Measurements from ENCODE around the gene ARHGAP24.
"Not testable (repeated sequence)": the region's sequence is repeated elsewhere in the genome, so short reads cannot be mapped to it uniquely, and the experiment has no call there.

The ARHGAP24 gene

DNA sequence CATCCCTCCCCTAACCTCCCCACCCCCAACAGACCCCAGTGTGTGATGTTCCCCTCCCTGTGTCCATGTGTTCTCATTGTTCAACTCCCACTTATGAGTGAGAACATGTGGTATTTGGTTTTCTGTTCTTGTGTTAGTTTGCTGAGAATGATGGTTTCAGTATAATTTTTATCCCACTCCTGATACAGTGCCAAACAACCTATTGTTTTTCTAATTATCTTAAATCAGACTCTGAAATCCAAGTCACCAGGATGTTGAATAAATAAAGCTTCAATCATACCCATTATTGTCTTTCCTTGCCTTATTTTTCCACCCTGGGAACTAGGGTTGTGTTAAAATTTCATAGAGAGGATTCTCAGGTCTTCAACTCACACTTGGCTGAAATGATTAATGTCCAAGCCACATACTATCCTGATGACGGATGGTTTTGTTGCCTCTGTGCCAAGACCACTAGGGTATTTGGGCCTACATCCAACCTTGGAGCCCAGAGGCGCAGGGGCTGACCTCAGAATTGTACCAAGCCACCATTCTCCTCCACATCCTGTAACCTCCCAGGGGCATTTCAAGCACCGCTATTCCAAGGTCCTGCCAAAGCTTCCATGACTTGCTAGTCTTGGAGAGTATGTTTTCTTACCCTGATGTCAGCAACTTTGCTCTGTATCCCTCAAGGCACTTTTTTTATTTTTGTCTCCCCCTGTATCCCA lies 332.4 kb downstream of the ARHGAP24 start:
- TF ChIP-seq, protein P1, sequence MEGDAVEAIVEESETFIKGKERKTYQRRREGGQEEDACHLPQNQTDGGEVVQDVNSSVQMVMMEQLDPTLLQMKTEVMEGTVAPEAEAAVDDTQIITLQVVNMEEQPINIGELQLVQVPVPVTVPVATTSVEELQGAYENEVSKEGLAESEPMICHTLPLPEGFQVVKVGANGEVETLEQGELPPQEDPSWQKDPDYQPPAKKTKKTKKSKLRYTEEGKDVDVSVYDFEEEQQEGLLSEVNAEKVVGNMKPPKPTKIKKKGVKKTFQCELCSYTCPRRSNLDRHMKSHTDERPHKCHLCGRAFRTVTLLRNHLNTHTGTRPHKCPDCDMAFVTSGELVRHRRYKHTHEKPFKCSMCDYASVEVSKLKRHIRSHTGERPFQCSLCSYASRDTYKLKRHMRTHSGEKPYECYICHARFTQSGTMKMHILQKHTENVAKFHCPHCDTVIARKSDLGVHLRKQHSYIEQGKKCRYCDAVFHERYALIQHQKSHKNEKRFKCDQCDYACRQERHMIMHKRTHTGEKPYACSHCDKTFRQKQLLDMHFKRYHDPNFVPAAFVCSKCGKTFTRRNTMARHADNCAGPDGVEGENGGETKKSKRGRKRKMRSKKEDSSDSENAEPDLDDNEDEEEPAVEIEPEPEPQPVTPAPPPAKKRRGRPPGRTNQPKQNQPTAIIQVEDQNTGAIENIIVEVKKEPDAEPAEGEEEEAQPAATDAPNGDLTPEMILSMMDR (IDR thresholded peaks at IDR 0.05; ENCODE audit: borderline replicate concordance, control extremely low read depth, extremely low read depth, insufficient read depth, missing control alignments) = no peak
- in situ Hi-C loops (cut with MboI; ENCODE audit: low sequenced_read_pairs, unreplicated experiment) = no loop called here
- no peak for DNase-seq (ENCODE audit: low spot score)

DNA sequence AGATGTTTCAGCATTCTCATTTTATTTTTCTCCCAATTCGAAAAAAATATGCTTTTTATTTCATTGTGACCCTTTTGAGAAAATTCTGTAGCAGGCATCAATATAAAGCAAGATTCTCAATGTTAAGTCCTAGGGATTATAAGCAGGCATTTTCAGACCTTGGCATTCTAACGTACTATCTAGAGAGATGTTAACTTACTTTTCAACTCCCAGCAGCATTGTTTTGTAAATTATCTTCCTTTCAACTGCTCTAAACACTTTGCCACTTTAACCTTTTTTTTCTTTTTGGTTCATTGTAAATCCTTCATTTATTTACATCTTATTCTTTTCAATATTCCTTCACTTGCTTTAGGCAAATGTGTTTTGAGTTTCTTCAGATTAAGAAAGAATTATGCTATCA lies 333.2 kb downstream of the ARHGAP24 start:
- no peak for DNase-seq (ENCODE audit: low spot score)
- in situ Hi-C loops (cut with MboI; ENCODE audit: low sequenced_read_pairs, unreplicated experiment) = no loop called here
- TF ChIP-seq, protein P1 (IDR thresholded peaks at IDR 0.05; ENCODE audit: borderline replicate concordance, control extremely low read depth, extremely low read depth, insufficient read depth, missing control alignments) = no peak

DNA sequence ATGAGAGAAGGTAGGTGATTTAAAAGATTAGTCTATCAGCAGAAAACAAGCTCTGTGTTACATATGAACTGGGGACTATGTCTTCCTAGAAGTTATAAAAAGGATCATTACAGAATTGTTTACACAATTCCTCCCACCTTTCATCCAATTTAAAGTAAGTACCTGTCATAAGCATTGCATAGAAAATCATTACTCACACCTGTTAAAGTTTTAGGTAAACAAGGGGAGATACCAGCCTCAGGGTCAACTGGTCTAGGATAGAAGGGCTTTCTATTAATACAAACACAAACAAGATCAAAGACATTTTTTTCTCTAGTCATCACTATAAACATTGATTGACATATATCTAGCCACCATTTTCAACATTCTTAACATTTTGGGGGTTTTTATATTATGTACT lies 333.9 kb downstream of the ARHGAP24 start:
- TF ChIP-seq, protein P1 (IDR thresholded peaks at IDR 0.05; ENCODE audit: borderline replicate concordance, control extremely low read depth, extremely low read depth, insufficient read depth, missing control alignments) = no peak
- no peak for DNase-seq (ENCODE audit: low spot score)
- in situ Hi-C loops (cut with MboI; ENCODE audit: low sequenced_read_pairs, unreplicated experiment) = no loop called here

DNA sequence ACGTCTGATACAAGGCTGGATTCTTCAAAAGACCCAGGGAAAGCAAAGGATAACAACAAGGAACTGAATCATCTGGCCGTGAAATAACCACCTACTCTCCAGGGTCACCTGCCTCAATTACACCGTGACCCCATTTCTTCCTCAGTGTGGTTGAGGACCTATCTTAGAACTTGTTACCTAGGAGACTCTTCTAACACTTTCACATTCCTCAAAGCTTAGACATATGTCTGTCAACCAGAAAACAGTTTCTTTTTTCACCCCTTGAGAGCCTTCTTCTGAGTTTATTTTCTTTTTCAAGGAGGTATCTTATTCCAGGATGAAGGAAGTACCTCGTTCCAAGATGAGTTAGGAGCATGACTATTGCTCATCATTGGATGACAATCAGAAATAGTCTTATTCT lies 337.8 kb downstream of the ARHGAP24 start:
- TF ChIP-seq, protein P1 (IDR thresholded peaks at IDR 0.05; ENCODE audit: borderline replicate concordance, control extremely low read depth, extremely low read depth, insufficient read depth, missing control alignments) = no peak
- DNase-seq (ENCODE audit: low spot score) = no peak
- in situ Hi-C loops (cut with MboI; ENCODE audit: low sequenced_read_pairs, unreplicated experiment) = no loop called here

DNA sequence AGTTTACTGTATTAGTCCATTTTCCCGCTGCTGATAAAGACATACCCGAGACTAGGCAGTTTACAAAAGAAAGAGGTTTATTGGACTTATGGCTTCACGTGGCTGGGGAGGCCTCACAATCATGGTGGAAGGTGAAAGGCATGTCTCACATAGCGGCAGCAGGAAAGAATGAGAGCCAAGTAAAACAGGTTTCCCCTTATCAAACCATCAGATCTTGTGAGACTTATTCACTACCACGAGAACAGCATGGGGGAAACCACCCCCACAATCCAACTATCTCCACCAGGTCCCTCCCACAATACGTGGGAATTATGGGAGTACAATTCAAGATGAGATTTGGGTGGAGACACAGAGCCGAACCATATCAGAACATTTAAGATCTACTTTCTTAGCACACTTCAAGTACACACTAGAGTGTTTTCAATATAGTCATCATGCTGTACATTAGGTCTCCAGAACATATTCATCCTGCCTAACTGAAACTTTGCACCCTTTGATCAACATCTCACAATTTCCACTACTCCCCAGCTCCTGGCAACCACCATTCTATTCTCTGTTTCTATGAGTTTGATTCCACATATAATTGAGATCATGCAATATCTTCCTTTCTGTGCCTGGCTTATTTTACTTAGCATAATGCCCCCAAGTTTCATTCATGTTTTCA lies 341.0 kb downstream of the ARHGAP24 start:
- TF ChIP-seq, protein P1 (IDR thresholded peaks at IDR 0.05; ENCODE audit: borderline replicate concordance, control extremely low read depth, extremely low read depth, insufficient read depth, missing control alignments) = no peak
- in situ Hi-C loops (cut with MboI; ENCODE audit: low sequenced_read_pairs, unreplicated experiment) = no loop called here
- DNase-seq (ENCODE audit: low spot score) = no peak

DNA sequence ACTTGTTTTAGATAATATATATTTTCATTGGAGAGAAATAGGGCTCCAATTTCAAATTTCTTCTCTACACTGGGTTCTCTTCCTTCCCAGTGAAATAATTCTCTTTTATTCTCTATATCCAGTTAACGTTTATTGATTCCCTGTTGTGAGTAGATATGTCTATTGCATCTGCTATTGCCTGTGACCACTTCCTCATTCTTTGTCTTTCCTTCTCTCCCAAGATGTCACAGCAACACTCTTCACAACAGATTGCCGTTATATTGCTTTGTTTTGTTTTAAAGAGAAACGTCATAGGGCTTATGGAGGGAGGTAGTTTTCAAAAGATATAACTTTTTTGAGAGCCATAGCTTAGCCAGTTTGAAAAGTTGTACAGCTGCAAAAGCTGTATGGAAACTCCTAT lies 343.8 kb downstream of the ARHGAP24 start:
- TF ChIP-seq, protein P1 (IDR thresholded peaks at IDR 0.05; ENCODE audit: borderline replicate concordance, control extremely low read depth, extremely low read depth, insufficient read depth, missing control alignments) = no peak
- no peak for DNase-seq (ENCODE audit: low spot score)
- in situ Hi-C loops (cut with MboI; ENCODE audit: low sequenced_read_pairs, unreplicated experiment) = no loop called here

DNA sequence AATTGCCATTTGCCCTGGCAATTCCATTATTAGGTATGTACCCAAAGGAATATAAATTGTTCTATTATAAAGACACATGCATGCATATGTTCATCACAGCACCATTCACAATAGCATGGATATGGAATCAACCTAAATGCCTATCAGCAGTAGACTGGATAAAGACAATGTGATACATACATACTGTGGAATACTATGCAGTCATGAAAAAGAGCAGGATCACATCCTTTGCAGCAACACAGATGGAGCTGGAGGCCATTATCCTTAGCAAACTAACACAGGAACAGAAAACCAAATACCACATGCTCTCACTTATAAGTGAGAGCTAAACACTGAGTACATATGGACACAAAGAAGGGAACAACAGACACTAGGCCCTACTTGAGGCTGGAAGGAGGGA lies 345.2 kb downstream of the ARHGAP24 start:
- DNase-seq (ENCODE audit: low spot score); in situ Hi-C loops (cut with MboI; ENCODE audit: low sequenced_read_pairs, unreplicated experiment): not testable (repeated sequence)

Data from GM13976 (cell line).